Esophagus squamous epithelium (tissue), 4 donors: ENCODE measurements around the gene MICAL3.

Source experiments
- CTCF ChIP-seq, 6 experiments: fragments of 450-650 bp in 4 of 6; fragments of 200-600 bp in 2 of 6; sonication (generic) in 2 of 6; IDR thresholded peaks; one replicate each; pipeline ENCODE4 v1.5.1; 2016 to 2019; ENCODE audit warnings: antibody characterized with exemption in 6 of 6, mild to moderate bottlenecking in 4 of 6, moderate library complexity in 4 of 6
- POLR2A ChIP-seq, 4 donors: fragments of 450-650 bp; IDR thresholded peaks; one replicate each; pipeline ENCODE4 v1.6.1; 2017; ENCODE audit warnings: antibody characterized with exemption in 4 of 4, mild to moderate bottlenecking in 4 of 4, moderate library complexity in 3 of 4

- TF ChIP-seq CTCF (IDR thresholded peaks at IDR 0.05) (no peak), POLR2A (IDR thresholded peaks at IDR 0.05) (no peak)
These were observed 63.0 kb downstream of the MICAL3 start for GRCh38 chr22:17961446-17961729.
